Uterus (tissue), 4 donors: ENCODE results near the gene CCDC134. TPM values are rescaled to one million over a fixed set of nuclear protein-coding genes. Genes with fewer than 3 reads are reported as not detected.

Experiments used
- DNase-seq, 2 donors: peaks; one replicate each; pipeline ENCODE4 v3.0.0-alpha.2; 2019 to 2020
- H3K27ac ChIP-seq, 2 donors: fragments of 200-600 bp; sonication (generic); 1 replicate in 1 of 2; 2 replicates in 1 of 2; pipeline ENCODE4 v1.5.1; 2016 to 2018
- H3K27me3 ChIP-seq, 2 donors: fragments of 200-600 bp; sonication (generic); one replicate each; pipeline ENCODE4 v1.5.1; 2018 to 2019; ENCODE audit warnings: control low read depth in 1 of 2
- H3K36me3 ChIP-seq, 2 donors: fragments of 200-600 bp; sonication (generic); one replicate each; pipeline ENCODE4 v1.5.1; 2019; ENCODE audit warnings: control low read depth in 1 of 2
- H3K4me1 ChIP-seq, 2 donors: fragments of 200-600 bp; sonication (generic); one replicate each; pipeline ENCODE4 v1.5.1; 2018 to 2019; ENCODE audit warnings: control low read depth in 1 of 2
- H3K4me3 ChIP-seq, 2 donors: fragments of 200-600 bp; sonication (generic); 1 replicate in 1 of 2; 2 replicates in 1 of 2; pipeline ENCODE4 v1.5.1; 2018 to 2019; ENCODE audit warnings: mild to moderate bottlenecking in 1 of 2
- H3K9me3 ChIP-seq, 2 donors: fragments of 200-600 bp; sonication (generic); one replicate each; pipeline ENCODE4 v1.5.1; 2019; ENCODE audit warnings: control low read depth in 1 of 2
- POLR2A ChIP-seq, 2 donors: fragments of 450-650 bp; IDR thresholded peaks; one replicate each; pipeline ENCODE4 v1.6.1; 2016; ENCODE audit warnings: antibody characterized with exemption in 2 of 2, mild to moderate bottlenecking in 1 of 2, moderate library complexity in 1 of 2
- intact Hi-C: fragments of 100-400 bp; cut with DNase I; formaldehyde crosslinking; loops from one replicate; pipeline ENCODE4 v1.15.1; 2023; ENCODE audit warnings: low total_unique reads
- total RNA-seq, 4 donors: library from RNA; depleted of rRNA in 3 of 4; stranded (reverse); fragments of >200 nt in 3 of 4; gene quantifications; one replicate each; pipeline versions ENCODE4 v1.1.0 to v1.2.4, GENCODE V29; 2014 to 2023
- TF ChIP-seq, protein P1 (sequence below), 4 experiments: fragments of 200-600 bp in 2 of 4; fragments of 450-650 bp in 2 of 4; sonication (generic) in 2 of 4; IDR thresholded peaks; one replicate each; pipeline ENCODE4 v1.5.1; 2016 to 2019; ENCODE audit warnings: antibody characterized with exemption in 4 of 4, mild to moderate bottlenecking in 2 of 4, moderate library complexity in 1 of 4
- donor health status: DM: yes; HTN: yes; CAD: no.

CCDC134 gene
- total RNA-seq, 4 donors from 2014 or later = 4.1 to 24.3 (median 11.0) TPM

DNA sequence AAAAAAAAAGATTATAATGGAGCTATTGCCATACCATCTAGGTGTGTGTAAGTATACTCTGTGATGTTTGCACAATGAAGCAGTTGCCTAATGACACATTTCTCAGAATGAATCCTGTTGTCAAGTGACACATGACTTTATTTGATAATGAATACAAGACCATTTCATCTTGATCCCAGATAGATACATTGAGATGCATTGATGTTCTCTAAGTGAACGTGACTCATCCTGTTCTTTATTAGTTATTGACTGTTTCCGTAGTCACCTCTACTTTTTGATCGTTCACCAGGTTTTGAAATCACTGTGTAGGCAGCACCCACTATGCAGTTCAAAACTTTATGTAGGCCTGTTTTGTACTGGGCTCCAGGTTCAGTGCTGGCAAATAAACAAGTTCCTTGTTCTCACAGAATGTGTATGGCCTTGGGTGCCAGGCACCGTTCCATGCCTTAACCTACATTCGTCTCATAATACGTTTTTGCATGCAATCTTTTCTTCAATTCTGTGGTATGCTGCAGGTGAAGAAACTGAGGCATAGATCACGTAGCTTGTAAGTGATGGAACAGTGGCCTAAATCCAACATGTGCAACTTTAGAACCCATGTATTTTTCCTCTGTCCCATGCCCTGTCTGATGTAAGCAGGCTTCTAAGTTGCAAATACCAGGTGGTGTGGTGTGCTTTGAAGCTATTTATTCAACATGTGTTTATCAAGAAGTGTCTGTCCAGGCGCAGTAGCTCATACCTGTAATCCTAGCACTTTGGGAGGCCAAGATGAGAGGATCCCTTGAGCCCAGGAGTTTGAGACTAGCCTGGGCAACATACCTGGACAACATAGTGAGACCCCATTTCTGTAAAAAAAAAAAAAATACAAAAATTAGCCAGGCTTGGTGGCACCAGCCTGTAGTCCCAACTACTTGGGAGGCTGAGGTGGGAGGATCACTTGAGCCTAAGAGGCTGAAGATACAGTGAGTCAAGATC, 42.8 kb downstream of the CCDC134 start:
- H3K36me3 ChIP-seq = no peaks in the 10 kb centered on the region
- no peak overlapping the region for H3K27ac ChIP-seq
- no peaks in the 10 kb centered on the region for H3K4me1 ChIP-seq
- no peak overlapping the region for H3K4me3 ChIP-seq
- intact Hi-C loops = no loop called here
- H3K9me3 ChIP-seq = no peaks in the 10 kb centered on the region
- no peak for DNase-seq
- TF ChIP-seq, protein P1, sequence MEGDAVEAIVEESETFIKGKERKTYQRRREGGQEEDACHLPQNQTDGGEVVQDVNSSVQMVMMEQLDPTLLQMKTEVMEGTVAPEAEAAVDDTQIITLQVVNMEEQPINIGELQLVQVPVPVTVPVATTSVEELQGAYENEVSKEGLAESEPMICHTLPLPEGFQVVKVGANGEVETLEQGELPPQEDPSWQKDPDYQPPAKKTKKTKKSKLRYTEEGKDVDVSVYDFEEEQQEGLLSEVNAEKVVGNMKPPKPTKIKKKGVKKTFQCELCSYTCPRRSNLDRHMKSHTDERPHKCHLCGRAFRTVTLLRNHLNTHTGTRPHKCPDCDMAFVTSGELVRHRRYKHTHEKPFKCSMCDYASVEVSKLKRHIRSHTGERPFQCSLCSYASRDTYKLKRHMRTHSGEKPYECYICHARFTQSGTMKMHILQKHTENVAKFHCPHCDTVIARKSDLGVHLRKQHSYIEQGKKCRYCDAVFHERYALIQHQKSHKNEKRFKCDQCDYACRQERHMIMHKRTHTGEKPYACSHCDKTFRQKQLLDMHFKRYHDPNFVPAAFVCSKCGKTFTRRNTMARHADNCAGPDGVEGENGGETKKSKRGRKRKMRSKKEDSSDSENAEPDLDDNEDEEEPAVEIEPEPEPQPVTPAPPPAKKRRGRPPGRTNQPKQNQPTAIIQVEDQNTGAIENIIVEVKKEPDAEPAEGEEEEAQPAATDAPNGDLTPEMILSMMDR (IDR thresholded peaks at IDR 0.05) = no peak
- TF ChIP-seq POLR2A (IDR thresholded peaks at IDR 0.05) = no peak
- no peaks in the 10 kb centered on the region for H3K27me3 ChIP-seq

DNA sequence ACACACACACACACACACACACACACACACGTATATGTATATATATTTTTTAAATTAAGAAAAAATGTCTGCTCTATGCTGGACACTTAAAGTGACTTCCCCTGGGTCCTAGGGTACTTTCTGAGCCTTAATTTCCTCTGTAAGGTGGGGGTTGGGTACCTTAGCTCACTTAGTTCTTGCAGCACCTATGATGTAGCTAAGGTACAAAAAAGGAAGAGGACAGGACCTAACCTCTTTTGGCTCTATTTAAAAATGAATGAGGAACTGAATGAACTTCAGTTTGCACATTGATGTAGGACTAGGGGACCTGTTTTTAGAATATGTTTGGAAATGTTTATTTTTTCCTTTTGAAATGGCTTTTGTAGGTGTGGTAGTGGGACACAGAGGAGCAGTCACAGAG, 43.6 kb downstream of the CCDC134 start:
- Histone ChIP-seq H3K27me3 (no peaks in the 10 kb centered on the region), H3K36me3 (no peaks in the 10 kb centered on the region), H3K9me3 (no peaks in the 10 kb centered on the region), H3K27ac (no peak overlapping the region), H3K4me3 (no peak overlapping the region), H3K4me1 (no peaks in the 10 kb centered on the region)
- intact Hi-C loops = no loop called here
- no peak for DNase-seq
- TF ChIP-seq POLR2A (IDR thresholded peaks at IDR 0.05) = no peak
- TF ChIP-seq, protein P1 (IDR thresholded peaks at IDR 0.05) = no peak

GRCh38 chr22:41844513-41844912, 44.0 kb downstream of the CCDC134 start:
- H3K4me1 ChIP-seq = no peaks in the 10 kb centered on the region
- no peak for DNase-seq

DNA sequence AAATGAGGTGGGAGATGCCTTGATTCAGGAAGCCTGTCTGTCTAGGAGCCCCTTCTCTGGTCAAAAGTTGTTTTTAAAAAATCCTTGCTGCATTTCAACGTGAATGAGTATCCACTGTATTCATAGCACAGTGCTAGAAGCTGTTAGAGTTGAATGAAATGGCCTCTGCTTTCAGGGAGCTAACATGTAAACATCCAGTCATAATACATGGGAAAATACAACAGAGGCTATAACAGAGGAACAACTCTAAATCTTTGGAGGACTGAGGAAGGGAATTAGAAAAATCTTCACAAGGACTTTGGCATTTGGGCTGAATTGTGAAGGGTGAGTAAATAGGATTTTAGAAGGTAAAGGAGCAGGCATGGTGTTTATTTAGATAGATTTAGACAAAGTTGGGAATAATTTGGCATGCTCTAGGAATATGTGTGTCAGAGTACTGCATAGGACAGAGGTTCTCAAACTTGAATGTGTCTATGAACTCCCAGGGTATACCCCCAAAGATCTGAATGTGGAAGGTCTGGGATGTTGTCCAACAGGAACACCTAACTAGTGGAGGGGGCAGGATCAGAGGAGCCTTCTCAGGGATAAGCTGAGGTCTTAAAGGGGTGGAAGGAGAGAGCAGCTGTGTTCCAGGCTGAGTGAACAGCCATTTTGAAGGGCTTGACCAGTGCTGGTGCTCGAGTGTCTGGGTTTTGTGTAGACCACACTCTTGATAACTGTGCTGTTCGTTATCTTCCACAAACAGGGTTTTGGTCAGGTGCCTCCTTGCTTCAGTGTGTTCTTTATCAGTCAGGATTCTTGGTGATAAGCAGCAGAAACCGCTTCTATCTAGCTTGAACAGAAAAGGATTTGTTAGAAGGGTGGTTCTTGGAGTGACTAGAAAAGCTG, 45.1 kb downstream of the CCDC134 start:
- Histone ChIP-seq H3K27ac (no peak overlapping the region), H3K9me3 (no peaks in the 10 kb centered on the region), H3K27me3 (no peaks in the 10 kb centered on the region), H3K4me3 (no peak overlapping the region), H3K4me1 (no peaks in the 10 kb centered on the region), H3K36me3 (no peaks in the 10 kb centered on the region)
- DNase-seq = no peak
- intact Hi-C loops = no loop called here
- no peak for TF ChIP-seq POLR2A (IDR thresholded peaks at IDR 0.05)
- TF ChIP-seq, protein P1 (IDR thresholded peaks at IDR 0.05) = no peak

More at GRCh38 chr22:41844513-41844912, 44.0 kb downstream of the CCDC134 start:
- Histone ChIP-seq H3K27me3 (no peaks in the 10 kb centered on the region), H3K9me3 (no peaks in the 10 kb centered on the region), H3K4me3 (no peak overlapping the region), H3K27ac (no peak overlapping the region), H3K36me3 (no peaks in the 10 kb centered on the region)
- TF ChIP-seq, protein P1 (IDR thresholded peaks at IDR 0.05) = no peak
- TF ChIP-seq POLR2A (IDR thresholded peaks at IDR 0.05) = no peak
- intact Hi-C loops = no loop called here
